ENCODE measurements around the gene NEU2. TPM values are rescaled to one million over a fixed set of nuclear protein-coding genes. Genes with fewer than 3 reads are reported as not detected.

The NEU2 gene
- total RNA-seq, 1 experiment from 2014 or later = not detected

GRCh38 chr2:233039212-233039845 lies 6.9 kb downstream of the NEU2 start:
- H3K4me1 ChIP-seq (ENCODE audit: insufficient read depth, low read length) = no peaks in the 10 kb centered on the region
- no peak overlapping the region for H2BK12ac ChIP-seq (ENCODE audit: insufficient read length, low read depth, low read length)
- H4K20me1 ChIP-seq (ENCODE audit: control insufficient read depth, insufficient read depth, insufficient read length) = no peaks in the 10 kb centered on the region
- H4K5ac ChIP-seq (ENCODE audit: insufficient read length, low read depth, low read length) = no peak overlapping the region
- H3K79me2 ChIP-seq (ENCODE audit: insufficient read depth, low read length) = no peaks in the 10 kb centered on the region
- H3K27me3 Mint-ChIP-seq (ENCODE audit: low read depth) = peaks cover 5% of the 10 kb centered on the region
- no peak overlapping the region for H3K9ac ChIP-seq (ENCODE audit: extremely low read depth, insufficient read length, low read length)
- no peaks in the 10 kb centered on the region for H3K4me1 Mint-ChIP-seq
- no peak overlapping the region for H3K23ac ChIP-seq (ENCODE audit: insufficient read length, low read depth, low read length)
- no peak overlapping the region for H3K27ac ChIP-seq (ENCODE audit: insufficient read length, low read depth, low read length)
- H3K79me1 ChIP-seq (ENCODE audit: insufficient read depth, low read depth, low read length, poor library complexity, severe bottlenecking) = no peaks in the 10 kb centered on the region
- no peak overlapping the region for H3K14ac ChIP-seq (ENCODE audit: insufficient read depth, low read length)
- WGBS (ENCODE audit: extremely low coverage, insufficient read length, low lambda C conversion rate) = no CpG with 5 or more reads among the region's 8 CpGs
- H3T11ph ChIP-seq (ENCODE audit: low read length) = no peak overlapping the region
- H2BK15ac ChIP-seq (ENCODE audit: low read depth, low read length) = no peak overlapping the region
- no peaks in the 10 kb centered on the region for H3K27me3 ChIP-seq (ENCODE audit: insufficient read depth, low read length)
- no peak overlapping the region for H2AK5ac ChIP-seq (ENCODE audit: insufficient read length, low read length)
- no peak overlapping the region for H2BK20ac ChIP-seq (ENCODE audit: low read depth, low read length, poor library complexity, severe bottlenecking)
- H3K27ac Mint-ChIP-seq = no peak overlapping the region
- TF ChIP-seq CTCF (conservative IDR thresholded peaks at IDR 0.05) = no peak
- no peak overlapping the region for H2BK120ac ChIP-seq (ENCODE audit: low read depth, low read length, poor library complexity, severe bottlenecking)
- no peaks in the 10 kb centered on the region for H3K36me3 Mint-ChIP-seq (ENCODE audit: insufficient read depth in 1 of 3, low read depth in 3 of 3)
- no peak overlapping the region for H3K56ac ChIP-seq (ENCODE audit: insufficient read length, low read depth, low read length)
- H2AFZ ChIP-seq (ENCODE audit: low read length) = no peak overlapping the region
- H4K91ac ChIP-seq (ENCODE audit: insufficient read length, low read depth, low read length) = no peak overlapping the region
- no peaks in the 10 kb centered on the region for H3K23me2 ChIP-seq (ENCODE audit: insufficient read length, low read depth, low read length, poor library complexity, severe bottlenecking)
- DNase-seq = no peak
- no peak overlapping the region for H2BK5ac ChIP-seq (ENCODE audit: insufficient read length, low read length)
- no peak overlapping the region for H3K4ac ChIP-seq (ENCODE audit: low read depth, low read length)
- H3K18ac ChIP-seq (ENCODE audit: insufficient read length, low read depth, low read length) = no peak overlapping the region
- H3K9me3 ChIP-seq (ENCODE audit: control insufficient read depth, low read depth, low read length) = no peaks in the 10 kb centered on the region
- no peaks in the 10 kb centered on the region for H3K9me3 Mint-ChIP-seq
- no peak overlapping the region for H4K8ac ChIP-seq (replicated peaks; ENCODE audit: insufficient read length, low read depth, low read length)
- no peak overlapping the region for H3K4me3 Mint-ChIP-seq
- H3K4me2 ChIP-seq (ENCODE audit: insufficient read depth, insufficient read length, low read length) = no peak overlapping the region

Data from H9 (cell line).